Activated naive CD4-positive, alpha-beta T cell treated with Interleukin-2 at 50 U/mL for 16 hours (primary cell): ENCODE results near the gene CLPSL2.

Experiments
- DNase-seq: peaks from one replicate; pipeline ENCODE4 v3.0.0-alpha.2; 2020

The CLPSL2 gene

GRCh38 chr6:35787266-35788218 lies 11.1 kb downstream of the CLPSL2 start:
- DNase-seq, result no peak

GRCh38 chr6:35788423-35788982 lies 12.1 kb downstream of the CLPSL2 start:
- DNase-seq, result no peak

- DNase-seq, result no peak
These were observed 14.3 kb downstream of the CLPSL2 start for GRCh38 chr6:35790683-35791082.

GRCh38 chr6:35794536-35795452 lies 18.4 kb downstream of the CLPSL2 start:
- DNase-seq, result no peak

GRCh38 chr6:35795453-35796071 lies 19.2 kb downstream of the CLPSL2 start:
- DNase-seq, result no peak

GRCh38 chr6:35796236-35796635 lies 19.8 kb downstream of the CLPSL2 start:
- no peak for DNase-seq

- no peak for DNase-seq
These were observed 21.6 kb downstream of the CLPSL2 start for GRCh38 chr6:35797837-35798526.

GRCh38 chr6:35798706-35799105 lies 22.3 kb downstream of the CLPSL2 start:
- no peak for DNase-seq

- no peak for DNase-seq
These were observed 24.8 kb downstream of the CLPSL2 start for GRCh38 chr6:35801148-35801547.

- DNase-seq, result peak; percentile 47
These were observed 28.8 kb downstream of the CLPSL2 start, which contains the start of gene LHFPL5 for GRCh38 chr6:35804996-35805736. Gene LHFPL5, plus strand, starts transcription at chr6:35805352. Its CDS starts 319 bp downstream, at chr6:35805671.

GRCh38 chr6:35808688-35809087 lies 32.3 kb downstream of the CLPSL2 start:
- no peak for DNase-seq

GRCh38 chr6:35809809-35810208 lies 33.4 kb downstream of the CLPSL2 start:
- DNase-seq, result no peak

- no peak for DNase-seq
These were observed 34.7 kb downstream of the CLPSL2 start for GRCh38 chr6:35810971-35811698.

GRCh38 chr6:35811699-35811995 lies 35.2 kb downstream of the CLPSL2 start:
- DNase-seq, result no peak

GRCh38 chr6:35817515-35817914 lies 41.1 kb downstream of the CLPSL2 start:
- no peak for DNase-seq

GRCh38 chr6:35823601-35824000 lies 47.2 kb downstream of the CLPSL2 start:
- DNase-seq, result no peak

- DNase-seq, result no peak
These were observed 48.3 kb downstream of the CLPSL2 start for GRCh38 chr6:35824552-35825192.
